K562 (cell line): Measurements from ENCODE around the gene EIF1. TPM values are rescaled to one million over a fixed set of nuclear protein-coding genes. Genes with fewer than 3 reads are reported as not detected.

Experiments
- BCLAF1 ChIP-seq, 2 experiments: fragments of 450-650 bp in 1 of 2; IDR thresholded peaks; 2 replicates each; pipeline ENCODE4 v1.6.1; 2011 to 2017; ENCODE audit warnings: low read depth in 2 of 2, antibody characterized with exemption in 1 of 2, borderline replicate concordance in 1 of 2, low read length in 1 of 2, mild to moderate bottlenecking in 1 of 2, mixed read lengths in 1 of 2; ENCODE audit not compliant: control insufficient read depth in 1 of 2
- CCNT2 ChIP-seq: IDR thresholded peaks from 2 replicates; pipeline ENCODE4 v1.6.1; 2011; ENCODE audit warnings: borderline replicate concordance, low read depth, mild to moderate bottlenecking, moderate library complexity, mixed read lengths, low read length; ENCODE audit not compliant: insufficient read length; ENCODE audit errors: extremely low read depth
- CEBPG ChIP-seq, 3 experiments: fragments of 200-800 bp in 1 of 3; sonication (Bioruptor generic) in 1 of 3; sonication (generic) in 1 of 3; formaldehyde crosslinking in 1 of 3; IDR thresholded peaks in 2 of 3; conservative IDR thresholded peaks in 1 of 3; 2 replicates each; pipeline versions ENCODE4 v1.6.1 to v1.8.0; 2016 to 2022; ENCODE audit warnings: missing compliant biosample characterization in 2 of 3, missing genetic modification characterization in 2 of 3, mild to moderate bottlenecking in 1 of 3, missing genetic modification reagents in 1 of 3
- ERF ChIP-seq: fragments of 450-650 bp; formaldehyde crosslinking; IDR thresholded peaks from 2 replicates; pipeline ENCODE4 v1.4.0; 2020; ENCODE audit warnings: mild to moderate bottlenecking, mixed read lengths
- GATA2 ChIP-seq: sonication (generic); formaldehyde crosslinking; IDR thresholded peaks from 2 replicates; pipeline ENCODE4 v1.4.0; 2020; ENCODE audit warnings: mild to moderate bottlenecking, missing genetic modification reagents
- HMBOX1 ChIP-seq: sonication (generic); IDR thresholded peaks from 2 replicates; pipeline ENCODE4 v1.6.1; 2016
- MCM2 ChIP-seq: fragments of 450-650 bp; IDR thresholded peaks from 2 replicates; pipeline ENCODE4 v1.6.1; 2017; ENCODE audit warnings: low read depth, mild to moderate bottlenecking
- SMARCE1 ChIP-seq: fragments of 450-650 bp; IDR thresholded peaks from 2 replicates; pipeline ENCODE4 v1.7.1; 2016; ENCODE audit warnings: mild to moderate bottlenecking
- SOX6 ChIP-seq: fragments of 450-650 bp; IDR thresholded peaks from 2 replicates; pipeline ENCODE4 v1.6.1; 2014; ENCODE audit warnings: mild to moderate bottlenecking
- ZBTB43 ChIP-seq: sonication (generic); formaldehyde crosslinking; IDR thresholded peaks from 2 replicates; pipeline ENCODE4 v1.8.0; 2023; ENCODE audit warnings: mild to moderate bottlenecking, missing genetic modification reagents
- ZNF586 ChIP-seq: fragments of 450-650 bp; formaldehyde crosslinking; conservative IDR thresholded peaks from 2 replicates; pipeline ENCODE4 v1.4.0; 2020; ENCODE audit warnings: mild to moderate bottlenecking, moderate library complexity
- ZNF717 ChIP-seq: fragments of 250-450 bp; sonication (Bioruptor Pico); IDR thresholded peaks from 2 replicates; pipeline ENCODE4 v1.5.0; 2021
- ZSCAN32 ChIP-seq: fragments of 450-650 bp; formaldehyde crosslinking; IDR thresholded peaks from 2 replicates; pipeline ENCODE4 v1.4.0; 2020; ENCODE audit warnings: mild to moderate bottlenecking, moderate library complexity
- polyA plus RNA-seq, 8 experiments: library from polyadenylated mRNA; depleted of rRNA in 4 of 8; stranded (reverse) in 5 of 8; unstranded in 3 of 8; fragments of >200 nt; fragmentation: Nextera tagmentation in 2 of 8; fragmentation: Illumina TruSeq in 1 of 8; extraction: Ambion mirVana in 2 of 8; extraction: Trizol in 1 of 8; gene quantifications; 2 replicates each; pipeline versions ENCODE4 v1.2.1 to v1.2.3, GENCODE V29; 2011 to 2014; ENCODE audit warnings: inconsistent platforms in 1 of 8, missing spikeins in 1 of 8
- total RNA-seq, 7 experiments: library from RNA; depleted of rRNA in 6 of 7; stranded (reverse); fragments of >200 nt in 6 of 7; fragmentation: Illumina TruSeq in 2 of 7; extraction: Trizol in 2 of 7; gene quantifications; 2 replicates each; pipeline versions ENCODE4 v1.2.1 to v1.2.3, GENCODE V29; 2011 to 2021; ENCODE audit warnings: low replicate concordance in 1 of 7

Gene EIF1
- total and polyA plus RNA-seq, 9 of the 15 experiments (the other 6 are each of a cell fraction or from before 2014, with no cell fraction given): 67.0 to 1,204 (median 320) TPM

- TF ChIP-seq ZBTB43 (CRISPR knock-in tag): peak; percentile 51; the same call in 1 of the 2 replicates
- no peak; the same call in 1 of the 2 replicates for TF ChIP-seq SMARCE1
- TF ChIP-seq ZSCAN32 (CRISPR knock-in tag): no peak
- TF ChIP-seq CEBPG (CRISPR knock-in tag; IDR thresholded peaks at IDR 0.05): no peak
- TF ChIP-seq CEBPG (tag; conservative IDR thresholded peaks at IDR 0.05 in 1 of 2, IDR thresholded peaks at IDR 0.05 in 1 of 2): peak; percentile 3 to 86
- no peak for TF ChIP-seq ZNF717
- 0 out of 2 replicates have a peak, but pooled peaks have one; percentile 16 for TF ChIP-seq HMBOX1
- TF ChIP-seq MCM2: no peak
- 0 out of 2 replicates have a peak, but pooled peaks have one; percentile 11 for TF ChIP-seq GATA2
- TF ChIP-seq BCLAF1 (IDR thresholded peaks at IDR 0.05; ENCODE audit: borderline replicate concordance in 1 of 2, control insufficient read depth in 1 of 2, low read depth in 2 of 2, low read length in 1 of 2): peak in 1 of 2 experiments; percentile 64; a peak in 1 of 4 replicates
- TF ChIP-seq ERF (CRISPR knock-in tag): no peak; the same call in 1 of the 2 replicates
- no peak for TF ChIP-seq SOX6
- TF ChIP-seq CCNT2: no peak
- TF ChIP-seq ZNF586: no peak
These were observed 1.0 kb downstream of the EIF1 start (continued) for GRCh38 chr17:41689497-41690299.
